Mesendoderm (in vitro differentiated cells): ENCODE data around the gene RUNX2.

Experiments used
- DNase-seq: peaks from one replicate; pipeline ENCODE4 v3.0.0; 2013
- H2AK5ac ChIP-seq: 2 replicates; pipeline ENCODE4 v1.6.1; 2013; ENCODE audit warnings: low read length, inconsistent platforms
- H2BK120ac ChIP-seq: 2 replicates; pipeline ENCODE4 v1.6.1; 2013; ENCODE audit warnings: low read depth, mild to moderate bottlenecking, low read length, moderate library complexity, mixed read lengths
- H2BK15ac ChIP-seq: replicated peaks from 2 replicates; pipeline ENCODE4 v1.6.1; 2013; ENCODE audit warnings: low read depth, mild to moderate bottlenecking, moderate library complexity
- H2BK5ac ChIP-seq: 2 replicates; pipeline ENCODE4 v1.6.1; 2013; ENCODE audit warnings: low read length, inconsistent platforms
- H3K18ac ChIP-seq: 2 replicates; pipeline ENCODE4 v1.6.1; 2013; ENCODE audit warnings: mild to moderate bottlenecking, low read length, mixed read lengths
- H3K23ac ChIP-seq: one replicate; pipeline ENCODE4 v1.6.1; 2013; ENCODE audit warnings: low read length
- H3K27ac ChIP-seq: 2 replicates; pipeline ENCODE4 v1.5.1; 2013; ENCODE audit warnings: low read depth, mild to moderate bottlenecking, inconsistent platforms, low read length, moderate library complexity
- H3K27me3 ChIP-seq: 2 replicates; pipeline ENCODE4 v1.6.1; 2013; ENCODE audit warnings: low read length, control low read depth, mild to moderate bottlenecking, inconsistent platforms; ENCODE audit not compliant: insufficient read depth, poor library complexity
- H3K36me3 ChIP-seq: 2 replicates; pipeline ENCODE4 v1.6.1; 2013; ENCODE audit warnings: low read length, inconsistent platforms; ENCODE audit not compliant: control insufficient read depth, insufficient read depth
- H3K4ac ChIP-seq: one replicate; pipeline ENCODE4 v1.6.1; 2013; ENCODE audit warnings: low read depth, mild to moderate bottlenecking, low read length, moderate library complexity
- H3K4me1 ChIP-seq: 2 replicates; pipeline ENCODE4 v1.6.1; 2013; ENCODE audit warnings: low read depth, low read length, inconsistent platforms; ENCODE audit not compliant: control insufficient read depth
- H3K4me2 ChIP-seq: 2 replicates; pipeline ENCODE4 v1.6.1; 2013; ENCODE audit warnings: low read length
- H3K4me3 ChIP-seq: 2 replicates; pipeline ENCODE4 v1.5.1; 2013; ENCODE audit warnings: mild to moderate bottlenecking, low read length
- H3K56ac ChIP-seq: one replicate; pipeline ENCODE4 v1.6.1; 2013; ENCODE audit warnings: low read length
- H3K79me1 ChIP-seq: 2 replicates; pipeline ENCODE4 v1.6.1; 2013; ENCODE audit warnings: low read length, inconsistent platforms
- H3K79me2 ChIP-seq: 2 replicates; pipeline ENCODE4 v1.6.1; 2013; ENCODE audit warnings: mild to moderate bottlenecking, low read length; ENCODE audit not compliant: control insufficient read depth, insufficient read depth
- H3K9ac ChIP-seq: 2 replicates; pipeline ENCODE4 v1.6.1; 2013; ENCODE audit warnings: low read length, inconsistent platforms
- H4K5ac ChIP-seq: one replicate; pipeline ENCODE4 v1.6.1; 2013; ENCODE audit warnings: low read length
- H4K8ac ChIP-seq: one replicate; pipeline ENCODE4 v1.6.1; 2013; ENCODE audit warnings: low read depth, mild to moderate bottlenecking, control low read depth, low read length, moderate library complexity
- WGBS: extraction: QIAGEN DNeasy Blood & Tissue Kit; methylation state at CpG from one replicate; pipeline ENCODE4 v1.1.7; 2013; ENCODE audit warnings: low lambda C conversion rate, missing lambda C conversion rate; ENCODE audit not compliant: insufficient coverage; ENCODE audit errors: extremely low coverage; 5-methylcytosine and 5-hydroxymethylcytosine counted together

RUNX2 gene

GRCh38 chr6:45353654-45354053, 25.5 kb downstream of the RUNX2 start:
- no peak overlapping the region for H2AK5ac ChIP-seq
- no peaks in the 10 kb centered on the region for H3K79me1 ChIP-seq
- H3K4me2 ChIP-seq, result no peak overlapping the region
- no peak overlapping the region for H3K23ac ChIP-seq
- WGBS, result no CpG with 5 or more reads among the region's 2 CpGs
- H3K27ac ChIP-seq, result no peak overlapping the region
- no peaks in the 10 kb centered on the region for H3K27me3 ChIP-seq
- no peak overlapping the region for H2BK5ac ChIP-seq
- H3K56ac ChIP-seq, result no peak overlapping the region
- no peaks in the 10 kb centered on the region for H3K79me2 ChIP-seq
- H3K18ac ChIP-seq, result no peak overlapping the region
- H3K4me3 ChIP-seq, result no peak overlapping the region
- no peaks in the 10 kb centered on the region for H3K36me3 ChIP-seq
- DNase-seq, result no peak
- no peak overlapping the region for H4K5ac ChIP-seq
- peaks cover 3% of the 10 kb centered on the region for H3K4me1 ChIP-seq
- no peak overlapping the region for H3K4ac ChIP-seq
- no peak overlapping the region for H4K8ac ChIP-seq
- H3K9ac ChIP-seq, result no peak overlapping the region
- no peak overlapping the region for H2BK15ac ChIP-seq
- H2BK120ac ChIP-seq, result no peak overlapping the region

DNA sequence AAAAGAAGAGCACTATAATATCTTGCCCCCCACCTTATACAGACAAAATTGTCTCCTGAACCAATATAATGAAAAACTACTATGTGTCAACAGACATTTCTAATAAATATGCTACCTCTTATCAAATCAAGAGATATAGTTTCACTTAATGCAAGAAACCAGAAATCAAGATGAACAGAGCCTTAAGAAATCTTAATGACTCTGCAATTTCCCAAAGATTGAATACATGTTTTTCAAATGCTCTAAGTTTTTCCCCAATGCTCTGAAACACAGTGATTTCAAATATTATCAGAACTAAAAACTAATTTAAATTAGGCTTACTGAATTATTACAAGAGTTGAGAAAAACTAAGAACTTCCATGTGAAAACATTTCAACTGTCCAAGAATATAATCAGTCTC, 36.3 kb downstream of the RUNX2 start:
- Histone ChIP-seq H3K56ac (no peak overlapping the region), H2BK15ac (no peak overlapping the region), H3K4me3 (no peak overlapping the region), H3K4me1 (no peaks in the 10 kb centered on the region), H4K8ac (no peak overlapping the region), H3K18ac (no peak overlapping the region), H4K5ac (no peak overlapping the region), H3K23ac (no peak overlapping the region), H3K9ac (no peak overlapping the region), H3K79me2 (no peaks in the 10 kb centered on the region), H2BK120ac (no peak overlapping the region), H2AK5ac (no peak overlapping the region), H3K79me1 (no peaks in the 10 kb centered on the region), H3K36me3 (no peaks in the 10 kb centered on the region), H3K4ac (no peak overlapping the region), H3K4me2 (no peak overlapping the region), H2BK5ac (no peak overlapping the region), H3K27me3 (no peaks in the 10 kb centered on the region), H3K27ac (no peak overlapping the region)
- DNase-seq, result no peak

GRCh38 chr6:45365036-45365435, 36.9 kb downstream of the RUNX2 start:
- WGBS, result no CpG with 5 or more reads among the region's 1 CpG
- Histone ChIP-seq H2BK120ac (no peak overlapping the region), H3K9ac (no peak overlapping the region), H3K36me3 (no peaks in the 10 kb centered on the region), H4K8ac (no peak overlapping the region), H2AK5ac (no peak overlapping the region), H3K56ac (no peak overlapping the region), H3K18ac (no peak overlapping the region), H3K79me1 (no peaks in the 10 kb centered on the region), H2BK5ac (no peak overlapping the region), H3K4ac (no peak overlapping the region), H3K4me1 (no peaks in the 10 kb centered on the region), H4K5ac (no peak overlapping the region), H3K4me3 (no peak overlapping the region), H3K23ac (no peak overlapping the region), H2BK15ac (no peak overlapping the region), H3K27ac (no peak overlapping the region), H3K79me2 (no peaks in the 10 kb centered on the region), H3K27me3 (no peaks in the 10 kb centered on the region), H3K4me2 (no peak overlapping the region)
- no peak for DNase-seq

DNA sequence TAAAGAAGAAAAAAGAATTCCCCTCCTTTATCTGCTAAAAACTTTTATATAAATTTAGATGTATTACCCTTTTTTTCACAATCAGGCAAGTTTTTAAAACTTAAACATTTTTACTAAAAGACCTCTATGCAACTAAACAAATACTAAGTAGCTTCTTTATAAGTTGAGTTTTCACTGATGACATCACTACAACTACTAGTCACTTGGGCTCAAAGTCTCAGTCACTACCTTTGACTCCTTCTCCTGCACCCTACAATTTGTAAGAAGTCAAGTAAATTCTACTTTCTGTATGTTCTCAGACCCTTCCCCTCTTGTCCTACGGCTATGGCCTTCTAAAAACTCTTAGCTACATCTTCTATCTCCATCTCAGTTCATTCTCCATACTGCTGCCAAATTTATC, 38.4 kb downstream of the RUNX2 start:
- Histone ChIP-seq H2BK15ac (no peak overlapping the region), H3K79me2 (no peaks in the 10 kb centered on the region), H2AK5ac (no peak overlapping the region), H3K4me1 (no peaks in the 10 kb centered on the region), H3K27ac (no peak overlapping the region), H3K56ac (no peak overlapping the region), H4K8ac (no peak overlapping the region), H3K4me3 (no peak overlapping the region), H3K79me1 (no peaks in the 10 kb centered on the region), H2BK120ac (no peak overlapping the region), H3K9ac (no peak overlapping the region), H2BK5ac (no peak overlapping the region), H3K23ac (no peak overlapping the region), H3K18ac (no peak overlapping the region), H3K27me3 (no peaks in the 10 kb centered on the region), H4K5ac (no peak overlapping the region), H3K36me3 (no peaks in the 10 kb centered on the region), H3K4me2 (no peak overlapping the region), H3K4ac (no peak overlapping the region)
- WGBS, result no CpG with 5 or more reads among the region's 1 CpG
- DNase-seq, result no peak

- Histone ChIP-seq H2BK120ac (no peak overlapping the region), H3K56ac (no peak overlapping the region), H2BK15ac (no peak overlapping the region), H4K5ac (no peak overlapping the region), H2AK5ac (no peak overlapping the region), H3K79me2 (no peaks in the 10 kb centered on the region), H2BK5ac (no peak overlapping the region), H4K8ac (no peak overlapping the region), H3K23ac (no peak overlapping the region), H3K18ac (no peak overlapping the region), H3K27ac (no peak overlapping the region), H3K4me1 (no peaks in the 10 kb centered on the region), H3K4me3 (no peak overlapping the region), H3K9ac (no peak overlapping the region), H3K4ac (no peak overlapping the region), H3K4me2 (no peak overlapping the region), H3K27me3 (no peaks in the 10 kb centered on the region), H3K79me1 (no peaks in the 10 kb centered on the region), H3K36me3 (no peaks in the 10 kb centered on the region)
- DNase-seq, result no peak
Measured at GRCh38 chr6:45367999-45368398, 39.9 kb downstream of the RUNX2 start.

DNA sequence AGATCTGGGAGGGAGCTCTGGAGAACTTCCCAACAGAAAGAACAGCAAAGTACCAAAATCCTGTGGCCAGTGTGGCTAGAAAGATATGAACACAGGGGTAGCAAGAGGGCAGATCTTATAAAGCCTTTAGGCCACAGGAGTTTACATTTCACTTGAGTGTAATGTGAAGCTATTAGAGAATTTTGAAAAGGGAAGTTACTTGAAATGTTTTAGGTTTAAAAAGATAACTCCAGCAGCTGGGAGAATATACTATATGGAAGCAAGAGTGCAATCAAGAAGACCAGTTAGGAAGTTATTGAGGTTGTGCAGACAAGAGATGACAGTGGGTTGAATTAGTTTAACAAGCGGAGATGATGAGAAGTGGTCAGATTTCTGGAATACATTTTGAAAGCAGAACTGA, 41.7 kb downstream of the RUNX2 start:
- no peak overlapping the region for H3K4me2 ChIP-seq
- H3K79me1 ChIP-seq, result no peaks in the 10 kb centered on the region
- no peak overlapping the region for H4K5ac ChIP-seq
- no peak overlapping the region for H2BK120ac ChIP-seq
- H3K27me3 ChIP-seq, result no peaks in the 10 kb centered on the region
- H3K23ac ChIP-seq, result no peak overlapping the region
- H3K79me2 ChIP-seq, result no peaks in the 10 kb centered on the region
- no peak overlapping the region for H3K9ac ChIP-seq
- H3K4me1 ChIP-seq, result no peaks in the 10 kb centered on the region
- no peak overlapping the region for H2AK5ac ChIP-seq
- H4K8ac ChIP-seq, result no peak overlapping the region
- H3K27ac ChIP-seq, result no peak overlapping the region
- H3K18ac ChIP-seq, result no peak overlapping the region
- H3K36me3 ChIP-seq, result no peaks in the 10 kb centered on the region
- WGBS, result no CpG with 5 or more reads among the region's 1 CpG
- no peak overlapping the region for H3K4ac ChIP-seq
- H3K4me3 ChIP-seq, result no peak overlapping the region
- H2BK15ac ChIP-seq, result no peak overlapping the region
- no peak overlapping the region for H2BK5ac ChIP-seq
- H3K56ac ChIP-seq, result no peak overlapping the region
- no peak for DNase-seq
